GM18870 (cell line): ENCODE results near the gene C16orf96.

ENCODE experiments used
- ATAC-seq: cut with Tn5 transposase; IDR thresholded peaks from one replicate; pipeline ENCODE4 v1.9.1; 2021; ENCODE audit warnings: moderate library complexity; ENCODE audit not compliant: unreplicated experiment

C16orf96 gene

GRCh38 chr16:4641895-4642294, 85.8 kb downstream of the C16orf96 start:
- ATAC-seq = no peak

GRCh38 chr16:4646773-4647643, 90.9 kb downstream of the C16orf96 start:
- no peak for ATAC-seq

- no peak for ATAC-seq
Measured at GRCh38 chr16:4647644-4647980, 91.5 kb downstream of the C16orf96 start.

GRCh38 chr16:4648917-4649316, 92.8 kb downstream of the C16orf96 start:
- no peak for ATAC-seq

- no peak for ATAC-seq
Measured at GRCh38 chr16:4649744-4650442, 93.8 kb downstream of the C16orf96 start.
